ENCODE measurements around the gene ING1.
A peak's percentile ranks its signal among the peaks of the same experiment; 100 is the strongest.
"Not testable (repeated sequence)": the region's sequence is repeated elsewhere in the genome, so short reads cannot be mapped to it uniquely, and the experiment has no call there.

Gene ING1

GRCh38 chr13:110713981-110714796 is 689 bp downstream of the ING1 start:
- no peak for DNase-seq (ENCODE audit: extremely low spot score, insufficient read length, low read depth)
- peak; percentile 65 for FAIRE-seq

- FAIRE-seq (no peak), DNase-seq (ENCODE audit: extremely low spot score, insufficient read length, low read depth) (no peak)
These were observed 1.4 kb downstream of the ING1 start for GRCh38 chr13:110714797-110715394.

GRCh38 chr13:110715395-110716246 is 2.1 kb downstream of the ING1 start:
- DNase-seq (ENCODE audit: extremely low spot score, insufficient read length, low read depth) (peak; percentile 85), FAIRE-seq (peak; percentile 100)

DNA sequence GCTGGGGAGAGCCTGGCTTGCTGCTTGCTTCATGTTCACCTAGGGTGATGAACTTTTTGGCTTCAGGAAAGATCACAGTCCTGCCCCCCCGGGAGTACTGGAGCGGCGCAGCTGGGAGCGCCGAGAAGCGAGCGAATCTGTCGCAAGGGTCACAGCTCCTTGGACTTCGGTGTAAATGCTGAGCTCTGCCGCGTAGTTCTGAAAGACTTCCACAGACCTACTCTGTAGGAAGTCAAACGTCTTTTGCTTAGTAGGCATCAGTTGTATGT is 2.7 kb downstream of the ING1 start:
- FAIRE-seq (peak; percentile 64), DNase-seq (ENCODE audit: extremely low spot score, insufficient read length, low read depth) (no peak)

- DNase-seq (ENCODE audit: extremely low spot score, insufficient read length, low read depth): no peak
- no peak for FAIRE-seq
These were observed 5.7 kb downstream of the ING1 start for GRCh38 chr13:110719036-110719710.

- no peak for FAIRE-seq
- DNase-seq (ENCODE audit: extremely low spot score, insufficient read length, low read depth): no peak
These were observed 9.5 kb downstream of the ING1 start for GRCh38 chr13:110722971-110723370.

DNA sequence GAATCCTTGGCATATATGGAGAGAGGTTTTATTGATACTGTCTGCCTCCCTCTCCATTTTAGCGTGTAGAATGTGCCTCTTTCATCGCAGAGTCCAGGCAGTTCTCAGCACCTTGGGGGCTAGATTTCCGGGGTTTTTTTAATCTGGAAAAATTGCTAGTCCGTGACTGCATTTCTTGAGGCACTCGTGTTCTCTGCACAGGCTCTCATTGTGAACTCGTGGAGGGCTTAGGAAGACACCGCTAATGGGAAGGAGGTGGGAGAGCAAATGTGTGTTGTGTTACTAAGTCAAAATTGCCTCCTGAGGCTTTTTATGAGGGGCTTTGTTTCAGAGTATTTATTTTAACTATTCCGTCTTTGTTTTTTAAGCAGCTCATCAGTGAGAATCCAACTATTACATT is 10.1 kb downstream of the ING1 start:
- FAIRE-seq (no peak), DNase-seq (ENCODE audit: extremely low spot score, insufficient read length, low read depth) (no peak)

DNA sequence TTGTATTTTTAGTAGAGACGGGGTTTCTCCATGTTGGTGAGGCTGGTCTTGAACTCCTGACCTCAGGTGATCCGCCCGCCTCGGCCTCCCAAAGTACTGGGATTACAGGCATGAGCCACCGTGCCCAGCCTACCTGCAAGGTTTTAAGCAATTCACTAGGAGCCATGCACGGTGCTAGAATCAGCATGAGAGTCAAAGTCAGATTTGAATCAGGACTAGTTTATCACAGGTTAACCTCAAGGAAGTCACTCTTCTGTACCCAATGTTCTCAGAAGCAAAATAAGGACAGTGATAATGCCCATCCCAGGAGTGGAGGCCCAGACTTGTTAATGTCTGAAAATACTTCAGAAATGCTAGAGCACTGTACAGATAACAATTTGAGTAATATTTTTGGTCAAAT is 12.7 kb downstream of the ING1 start:
- DNase-seq (ENCODE audit: extremely low spot score, insufficient read length, low read depth); FAIRE-seq: not testable (repeated sequence)

DNA sequence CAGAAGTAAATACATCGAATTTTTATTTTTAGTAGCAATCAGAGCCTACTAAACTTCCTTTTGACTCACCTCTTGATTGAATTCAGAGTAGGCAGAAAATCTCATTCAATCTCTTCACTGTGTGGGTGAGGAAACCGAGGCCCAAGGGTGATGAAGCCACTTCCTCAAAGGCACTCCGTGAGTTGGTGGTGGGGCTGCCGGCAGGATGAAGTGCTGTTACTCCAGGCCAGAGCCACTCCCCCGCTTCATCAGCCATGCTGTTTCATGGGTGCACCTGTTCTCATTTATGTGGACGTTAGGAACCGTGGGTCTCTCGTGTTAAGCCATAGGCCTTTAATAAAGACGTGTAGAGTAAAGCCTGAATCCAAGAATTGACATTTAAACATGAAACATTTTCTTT is 13.2 kb downstream of the ING1 start:
- no peak for DNase-seq (ENCODE audit: extremely low spot score, insufficient read length, low read depth)
- peak; percentile 96 for FAIRE-seq

DNA sequence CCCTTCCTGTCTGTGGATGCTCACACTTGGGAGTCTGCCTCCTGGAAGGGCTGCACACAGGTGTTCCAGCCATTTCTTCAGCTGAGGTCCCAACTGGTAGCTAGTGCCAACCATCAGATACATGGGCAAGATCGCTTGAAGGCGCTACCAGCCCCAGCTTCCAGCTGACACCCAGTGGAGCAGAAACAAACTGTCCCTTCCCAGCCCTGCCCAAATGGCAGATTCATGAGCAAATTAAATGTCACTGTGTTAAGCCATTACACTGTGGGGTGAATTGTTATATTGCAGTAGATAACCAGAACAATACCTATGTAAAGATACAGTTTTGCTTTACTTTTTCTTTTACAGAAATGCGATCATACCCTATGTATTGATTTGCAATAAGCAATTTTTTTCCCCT is 17.6 kb downstream of the ING1 start:
- FAIRE-seq (no peak), DNase-seq (ENCODE audit: extremely low spot score, insufficient read length, low read depth) (no peak)

DNA sequence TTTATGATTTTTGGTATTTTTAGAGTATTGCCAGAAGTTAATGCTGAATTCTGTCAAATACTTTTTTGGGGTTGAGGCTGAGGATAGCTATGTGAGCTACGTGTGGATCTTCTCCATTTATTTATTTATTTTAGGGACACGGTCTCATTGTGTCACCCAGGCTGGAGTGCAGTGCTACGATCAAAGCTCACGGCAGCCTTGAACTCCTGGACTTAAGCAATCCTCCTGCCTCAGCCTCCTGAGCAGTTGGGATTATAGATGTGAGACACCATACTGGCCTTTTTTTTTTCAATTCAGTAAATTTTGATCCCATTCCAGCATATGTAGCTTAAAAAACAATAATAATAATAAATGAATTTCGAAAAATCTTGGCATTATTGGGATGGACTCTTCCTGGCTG is 21.1 kb downstream of the ING1 start:
- no peak for DNase-seq (ENCODE audit: extremely low spot score, insufficient read length, low read depth)
- FAIRE-seq: no peak

GRCh38 chr13:110737555-110737954 is 24.1 kb downstream of the ING1 start:
- DNase-seq (ENCODE audit: extremely low spot score, insufficient read length, low read depth) (no peak), FAIRE-seq (no peak)

GRCh38 chr13:110743687-110744086 is 30.2 kb downstream of the ING1 start:
- DNase-seq (ENCODE audit: extremely low spot score, insufficient read length, low read depth): no peak
- no peak for FAIRE-seq

GRCh38 chr13:110746438-110746837 is 32.9 kb downstream of the ING1 start:
- DNase-seq (ENCODE audit: extremely low spot score, insufficient read length, low read depth): no peak
- FAIRE-seq: no peak

- FAIRE-seq (no peak), DNase-seq (ENCODE audit: extremely low spot score, insufficient read length, low read depth) (no peak)
These were observed 34.8 kb downstream of the ING1 start for GRCh38 chr13:110748271-110748670.

DNA sequence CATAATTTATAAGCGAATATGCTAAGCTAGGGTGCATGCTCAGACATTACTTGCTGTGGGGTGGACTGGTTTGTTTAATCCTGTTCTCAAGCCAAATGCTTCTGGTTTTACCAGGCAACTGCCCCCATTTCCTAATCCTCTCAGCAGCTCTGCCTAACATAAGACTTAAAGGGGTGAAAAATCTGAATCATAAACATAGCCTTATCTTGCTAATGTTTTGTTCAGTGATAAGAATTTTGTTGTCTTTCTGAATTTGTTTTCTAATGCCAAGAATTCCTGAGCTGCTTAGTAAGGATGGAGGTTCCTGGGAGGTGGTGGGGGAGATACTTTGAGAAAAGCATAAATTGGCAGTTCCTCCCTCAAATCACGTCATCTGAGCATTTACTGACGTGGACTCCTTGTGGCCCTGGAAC is 42.7 kb downstream of the ING1 start:
- DNase-seq (ENCODE audit: extremely low spot score, insufficient read length, low read depth) (no peak), FAIRE-seq (no peak)

GRCh38 chr13:110757296-110757695 is 43.8 kb downstream of the ING1 start:
- FAIRE-seq: no peak
- no peak for DNase-seq (ENCODE audit: extremely low spot score, insufficient read length, low read depth)

- DNase-seq (ENCODE audit: extremely low spot score, insufficient read length, low read depth) (no peak), FAIRE-seq (no peak)
These were observed 44.8 kb downstream of the ING1 start for GRCh38 chr13:110758195-110758805.

GRCh38 chr13:110759710-110760109 is 46.2 kb downstream of the ING1 start:
- DNase-seq (ENCODE audit: extremely low spot score, insufficient read length, low read depth) (no peak), FAIRE-seq (no peak)

DNA sequence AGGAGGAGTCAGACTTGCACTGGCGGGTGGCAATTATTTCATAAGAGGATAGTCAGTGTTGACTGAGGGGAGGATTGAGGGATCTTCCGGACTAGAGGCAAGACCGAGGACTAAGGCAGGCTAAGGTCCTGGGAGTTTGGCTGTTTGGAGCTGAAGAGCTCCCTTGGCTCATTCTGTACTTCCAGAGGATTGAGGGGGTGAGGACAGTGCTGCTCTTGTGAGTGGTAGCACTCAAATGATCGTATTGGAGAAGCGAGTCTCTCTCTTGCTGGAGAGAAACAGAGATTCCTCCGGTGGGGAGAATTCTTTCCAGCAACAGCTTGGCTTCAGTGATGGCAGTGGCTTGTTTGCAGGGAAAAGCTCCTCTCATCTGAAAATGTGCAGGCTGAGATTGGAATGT is 47.1 kb downstream of the ING1 start:
- FAIRE-seq (no peak), DNase-seq (ENCODE audit: extremely low spot score, insufficient read length, low read depth) (no peak)
